Measurements from ENCODE around the gene PCGF1.

PCGF1 gene

DNA sequence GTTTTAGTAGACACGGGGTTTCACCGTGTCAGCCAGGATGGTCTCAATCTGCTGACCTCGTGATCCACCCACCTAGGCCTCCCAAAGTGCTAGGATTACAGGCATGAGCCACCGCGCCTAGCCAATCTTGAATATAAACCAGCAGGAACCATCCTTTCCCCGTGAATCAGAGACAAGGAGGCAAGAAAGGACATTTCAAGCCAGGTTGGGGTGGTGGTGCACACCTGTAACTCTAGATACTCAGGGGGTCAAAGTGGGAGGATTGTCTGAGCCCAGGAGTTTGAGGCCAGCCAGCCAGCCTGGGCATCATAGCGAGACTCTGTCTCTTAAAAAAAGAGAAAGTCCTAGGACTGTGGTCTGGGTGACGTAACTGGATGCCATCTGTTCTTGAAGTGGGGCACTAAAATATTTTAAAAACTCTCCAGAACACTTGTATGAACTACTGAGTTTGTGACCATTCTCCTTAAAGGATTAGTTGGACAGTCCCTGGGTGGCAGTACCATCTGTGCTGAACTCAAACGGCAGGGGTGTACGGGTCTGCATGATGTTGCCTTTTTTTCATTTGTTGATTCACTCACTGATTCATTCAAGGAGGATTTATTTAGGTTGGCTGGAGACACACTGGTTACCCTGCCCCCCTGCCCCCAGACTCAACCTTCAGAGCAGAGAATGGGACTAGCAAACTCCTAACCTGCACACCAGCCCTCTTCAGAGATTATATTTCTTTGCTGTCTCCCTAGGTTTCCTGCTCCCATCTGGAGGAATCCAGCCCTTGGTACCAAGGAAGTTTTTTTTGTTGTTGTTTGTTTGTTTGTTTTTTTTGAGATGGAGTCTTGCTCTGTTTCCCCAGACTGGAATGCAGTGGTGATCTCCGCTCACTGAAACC is 3.9 kb upstream of the PCGF1 start:
- TF ChIP-seq SIN3A (IDR thresholded peaks at IDR 0.05; ENCODE audit: borderline replicate concordance, insufficient read depth, low read length) = no peak
- TF ChIP-seq, protein P1, sequence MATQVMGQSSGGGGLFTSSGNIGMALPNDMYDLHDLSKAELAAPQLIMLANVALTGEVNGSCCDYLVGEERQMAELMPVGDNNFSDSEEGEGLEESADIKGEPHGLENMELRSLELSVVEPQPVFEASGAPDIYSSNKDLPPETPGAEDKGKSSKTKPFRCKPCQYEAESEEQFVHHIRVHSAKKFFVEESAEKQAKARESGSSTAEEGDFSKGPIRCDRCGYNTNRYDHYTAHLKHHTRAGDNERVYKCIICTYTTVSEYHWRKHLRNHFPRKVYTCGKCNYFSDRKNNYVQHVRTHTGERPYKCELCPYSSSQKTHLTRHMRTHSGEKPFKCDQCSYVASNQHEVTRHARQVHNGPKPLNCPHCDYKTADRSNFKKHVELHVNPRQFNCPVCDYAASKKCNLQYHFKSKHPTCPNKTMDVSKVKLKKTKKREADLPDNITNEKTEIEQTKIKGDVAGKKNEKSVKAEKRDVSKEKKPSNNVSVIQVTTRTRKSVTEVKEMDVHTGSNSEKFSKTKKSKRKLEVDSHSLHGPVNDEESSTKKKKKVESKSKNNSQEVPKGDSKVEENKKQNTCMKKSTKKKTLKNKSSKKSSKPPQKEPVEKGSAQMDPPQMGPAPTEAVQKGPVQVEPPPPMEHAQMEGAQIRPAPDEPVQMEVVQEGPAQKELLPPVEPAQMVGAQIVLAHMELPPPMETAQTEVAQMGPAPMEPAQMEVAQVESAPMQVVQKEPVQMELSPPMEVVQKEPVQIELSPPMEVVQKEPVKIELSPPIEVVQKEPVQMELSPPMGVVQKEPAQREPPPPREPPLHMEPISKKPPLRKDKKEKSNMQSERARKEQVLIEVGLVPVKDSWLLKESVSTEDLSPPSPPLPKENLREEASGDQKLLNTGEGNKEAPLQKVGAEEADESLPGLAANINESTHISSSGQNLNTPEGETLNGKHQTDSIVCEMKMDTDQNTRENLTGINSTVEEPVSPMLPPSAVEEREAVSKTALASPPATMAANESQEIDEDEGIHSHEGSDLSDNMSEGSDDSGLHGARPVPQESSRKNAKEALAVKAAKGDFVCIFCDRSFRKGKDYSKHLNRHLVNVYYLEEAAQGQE (IDR thresholded peaks at IDR 0.05; ENCODE audit: insufficient read depth in 1 of 2, low read depth in 2 of 2, low read length in 2 of 2) = no peak

DNA sequence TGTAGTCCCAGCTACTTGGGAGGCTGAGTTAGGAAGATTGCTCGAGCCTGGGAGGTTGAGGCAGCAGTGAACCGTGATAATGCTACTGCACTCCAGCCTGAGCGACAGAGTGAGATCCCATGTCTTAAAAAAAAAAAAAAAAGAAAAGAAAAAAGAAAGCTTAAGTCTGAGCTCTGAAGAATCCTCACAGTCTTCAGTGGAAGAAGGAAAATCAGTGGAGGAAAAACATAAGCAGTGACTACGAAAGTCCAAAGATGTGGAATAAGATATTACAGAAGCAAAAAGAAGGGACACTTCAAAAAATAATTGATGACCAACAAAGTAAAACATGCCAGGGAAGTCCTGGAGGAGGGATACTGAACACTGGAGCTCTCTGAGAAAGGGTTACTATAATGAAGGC is 2.8 kb upstream of the PCGF1 start:
- TF ChIP-seq SIN3A (IDR thresholded peaks at IDR 0.05; ENCODE audit: borderline replicate concordance, insufficient read depth, low read length) (no peak), TAF1 (IDR thresholded peaks at IDR 0.05; ENCODE audit: borderline replicate concordance, insufficient read depth, low read length) (no peak), FOXP2 (optimal IDR thresholded peaks at IDR 0.05; ENCODE audit: borderline replicate concordance, extremely low read depth, extremely low read length, insufficient read depth) (no peak), POLR2AphosphoS5 (IDR thresholded peaks at IDR 0.05; ENCODE audit: low read depth, low read length) (no peak)
- TF ChIP-seq, protein P1 (IDR thresholded peaks at IDR 0.05; ENCODE audit: insufficient read depth in 1 of 2, low read depth in 2 of 2, low read length in 2 of 2) = no peak

DNA sequence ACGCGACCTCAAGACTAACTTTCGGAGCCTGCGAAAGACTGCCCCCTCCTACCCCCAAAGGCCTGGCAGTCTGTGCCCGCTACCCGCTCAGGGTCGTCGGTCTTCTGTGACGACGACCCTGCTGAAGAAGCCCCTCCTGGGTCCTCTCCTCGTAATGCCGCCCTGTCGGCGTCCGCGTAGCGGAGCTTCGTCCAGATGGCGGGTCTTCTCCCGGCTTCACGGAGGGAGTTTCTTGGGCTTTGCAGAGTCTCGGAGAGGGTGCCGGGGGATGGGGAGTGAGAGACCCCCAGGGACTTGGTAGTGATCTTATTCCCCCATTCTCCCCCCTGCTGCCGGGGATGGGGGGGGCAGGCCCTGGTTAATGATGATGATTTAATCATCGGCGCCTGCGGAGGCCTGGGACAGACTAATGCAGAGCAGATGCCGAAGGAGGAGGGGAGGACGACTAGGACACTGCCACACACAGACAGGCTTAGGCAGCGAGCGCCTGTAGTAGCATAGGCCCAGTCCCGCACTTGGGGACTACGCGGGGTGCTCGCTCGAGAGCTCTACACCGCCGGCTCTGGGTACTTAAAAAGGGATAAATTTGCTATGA is 528 bp upstream of the PCGF1 start:
- no peak for TF ChIP-seq TAF1 (IDR thresholded peaks at IDR 0.05; ENCODE audit: borderline replicate concordance, insufficient read depth, low read length)
- no peak for TF ChIP-seq SIN3A (IDR thresholded peaks at IDR 0.05; ENCODE audit: borderline replicate concordance, insufficient read depth, low read length)
- TF ChIP-seq POLR2AphosphoS5 (IDR thresholded peaks at IDR 0.05; ENCODE audit: low read depth, low read length) = no peak
- TF ChIP-seq FOXP2 (optimal IDR thresholded peaks at IDR 0.05; ENCODE audit: borderline replicate concordance, extremely low read depth, extremely low read length, insufficient read depth) = no peak
- TF ChIP-seq, protein P1 (IDR thresholded peaks at IDR 0.05; ENCODE audit: insufficient read depth in 1 of 2, low read depth in 2 of 2, low read length in 2 of 2) = no peak

DNA sequence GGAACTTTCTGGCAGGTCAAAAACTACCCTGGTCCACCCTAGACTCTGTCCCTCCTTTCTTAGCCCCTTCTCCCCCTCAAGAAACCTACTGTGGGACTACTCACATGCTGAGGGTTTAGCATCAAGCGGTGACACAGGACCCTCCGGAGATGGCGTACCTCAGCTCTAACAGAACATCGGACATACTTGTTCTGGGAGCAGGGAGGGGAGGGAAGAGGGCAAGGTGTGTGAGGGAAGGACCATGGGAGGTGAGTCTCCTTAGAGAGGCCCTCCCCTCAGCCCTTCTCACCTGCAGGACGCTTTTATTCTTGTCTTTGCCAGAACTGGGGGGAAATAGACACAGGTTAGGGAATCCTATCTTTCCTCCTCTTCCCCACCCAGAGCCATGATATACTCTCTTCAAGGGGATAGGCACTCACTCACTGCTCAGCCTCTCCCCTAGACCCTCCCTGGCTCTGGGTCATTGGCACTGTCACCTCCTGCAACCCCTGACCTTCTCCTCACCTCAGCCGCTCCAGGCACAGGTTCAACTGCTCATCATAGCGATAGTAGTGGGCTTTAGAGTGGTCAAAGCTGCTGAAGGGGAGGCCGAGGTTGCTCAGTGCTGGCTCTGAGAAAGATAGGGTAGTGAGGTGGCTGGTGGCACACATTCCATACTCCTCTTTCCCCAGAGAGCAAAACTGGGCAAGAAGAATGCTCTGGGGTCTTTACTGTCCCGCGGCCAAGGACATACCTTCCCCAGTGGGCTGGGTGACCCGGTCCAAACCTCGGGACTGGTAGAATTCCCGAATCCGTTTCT is 1.8 kb downstream of the PCGF1 start:
- TF ChIP-seq, protein P1 (IDR thresholded peaks at IDR 0.05; ENCODE audit: insufficient read depth in 1 of 2, low read depth in 2 of 2, low read length in 2 of 2) = no peak
- TF ChIP-seq FOXP2 (optimal IDR thresholded peaks at IDR 0.05; ENCODE audit: borderline replicate concordance, extremely low read depth, extremely low read length, insufficient read depth) = no peak
- no peak for TF ChIP-seq SIN3A (IDR thresholded peaks at IDR 0.05; ENCODE audit: borderline replicate concordance, insufficient read depth, low read length)
- no peak for TF ChIP-seq TAF1 (IDR thresholded peaks at IDR 0.05; ENCODE audit: borderline replicate concordance, insufficient read depth, low read length)
- TF ChIP-seq POLR2AphosphoS5 (IDR thresholded peaks at IDR 0.05; ENCODE audit: low read depth, low read length) = no peak
